ENCODE results near the gene KIF19. TPM values are rescaled to one million over a fixed set of nuclear protein-coding genes. Genes with fewer than 3 reads are reported as not detected.

Gene KIF19
- total and polyA plus RNA-seq, 2 of the 4 experiments (the other 2 are of a cell fraction), result not detected

GRCh38 chr17:74334393-74335039 is 8.5 kb downstream of the KIF19 start:
- ChIA-PET POLR2A (ENCODE audit: unreplicated experiment) (no interaction called here), CTCF (no interaction called here)
- no peak overlapping the region for H3K23ac ChIP-seq (ENCODE audit: low read depth, low read length)

More at GRCh38 chr17:74334393-74335039, 8.5 kb downstream of the KIF19 start:
- ATAC-seq (ENCODE audit: low read depth), result no peak
- Histone ChIP-seq H2AFZ (replicated peaks; ENCODE audit: low read length, poor library complexity) (no peak overlapping the region), H2BK15ac (ENCODE audit: low read depth, low read length) (no peak overlapping the region), H3K9me1 (ENCODE audit: insufficient read depth, low read length) (no peaks in the 10 kb centered on the region), H3K4ac (ENCODE audit: low read depth, low read length) (no peak overlapping the region), H4K8ac (ENCODE audit: low read depth in 2 of 2, low read length in 2 of 2) (no peak overlapping the region), H4K5ac (ENCODE audit: low read depth, low read length) (no peak overlapping the region), H3K9ac (ENCODE audit: low read depth, low read length) (no peak overlapping the region), H3K14ac (replicated peaks; ENCODE audit: low read depth, low read length) (no peak overlapping the region), H3K9me3 (ENCODE audit: control insufficient read depth, insufficient read depth, low read length) (no peaks in the 10 kb centered on the region), H3K27me3 (ENCODE audit: control insufficient read depth, insufficient read depth, low read length) (no peaks in the 10 kb centered on the region), H3K79me1 (ENCODE audit: low read depth in 1 of 2, low read length in 2 of 2) (no peaks in the 10 kb centered on the region), H4K91ac (ENCODE audit: insufficient read depth, low read depth, low read length) (no peak overlapping the region), H3K56ac (ENCODE audit: extremely low read depth, insufficient read depth, low read length) (no peak overlapping the region), H3K4me1 (ENCODE audit: control insufficient read depth, insufficient read depth, low read length) (no peaks in the 10 kb centered on the region), H3K4me2 (ENCODE audit: low read depth, low read length) (no peak overlapping the region), H2BK5ac (ENCODE audit: low read depth, low read length, poor library complexity, severe bottlenecking) (no peak overlapping the region), H4K20me1 (ENCODE audit: insufficient read depth, low read length) (no peaks in the 10 kb centered on the region), H2BK20ac (ENCODE audit: low read depth, low read length) (no peak overlapping the region), H3K27ac (ENCODE audit: insufficient read depth, low read length) (no peak overlapping the region), H2BK120ac (ENCODE audit: low read depth, low read length) (no peak overlapping the region), H3K4me3 (ENCODE audit: insufficient read depth, low read depth, low read length) (no peak overlapping the region), H3K36me3 (ENCODE audit: control insufficient read depth, insufficient read depth, low read length) (no peaks in the 10 kb centered on the region), H2AK9ac (replicated peaks; ENCODE audit: low read depth, low read length, poor library complexity) (no peak overlapping the region), H2AK5ac (ENCODE audit: low read depth, low read length) (no peak overlapping the region), H3K18ac (ENCODE audit: low read depth, low read length) (no peak overlapping the region)
- dilution Hi-C loops (cut with HindIII; ENCODE audit: low sequenced_read_pairs, unreplicated experiment) (no loop called here), in situ Hi-C loops (cut with MboI; ENCODE audit: low sequenced_read_pairs) (no loop called here), intact Hi-C loops (cut with micrococcal nuclease) (no loop called here)
- TF ChIP-seq SMC3 (IDR thresholded peaks at IDR 0.05; ENCODE audit: low read depth, low read length) (no peak), USF2 (IDR thresholded peaks at IDR 0.05; ENCODE audit: low read depth, low read length) (no peak), RCOR1 (IDR thresholded peaks at IDR 0.05; ENCODE audit: insufficient replicate concordance, low read length) (no peak), CHD1 (IDR thresholded peaks at IDR 0.05; ENCODE audit: low read depth, low read length) (no peak), RFX5 (IDR thresholded peaks at IDR 0.05; ENCODE audit: low read depth, low read length) (no peak), MXI1 (IDR thresholded peaks at IDR 0.05; ENCODE audit: borderline replicate concordance, low read depth, low read length) (no peak), MAFK (IDR thresholded peaks at IDR 0.05; ENCODE audit: low read depth, low read length) (no peak), ELK1 (IDR thresholded peaks at IDR 0.05; ENCODE audit: borderline replicate concordance, low read depth, low read length) (no peak), BHLHE40 (IDR thresholded peaks at IDR 0.05; ENCODE audit: low read depth, low read length) (no peak), MAZ (IDR thresholded peaks at IDR 0.05; ENCODE audit: borderline replicate concordance, low read depth, low read length) (no peak), POLR2A (IDR thresholded peaks at IDR 0.05; ENCODE audit: low read depth, low read length) (no peak)
- 80% methylated on average over 1 of the region's 2 CpGs; no CpG with 5 or more reads in 1 of the 2 experiments for WGBS, 2 experiments (ENCODE audit: extremely low coverage in 2 of 2, insufficient read length in 1 of 2)
- no TSS peak for BruUV-seq (replicated peaks)
- no peak for DNase-seq
